Activated naive CD8-positive, alpha-beta T cell treated with anti-CD3 and anti-CD28 coated beads, Interleukin-2, amount 50 U/mL, for 24 hours (primary cell): Measurements from ENCODE around the gene TRIP6.
A peak's percentile ranks its signal among the peaks of the same experiment; 100 is the strongest.

Experiments
- ATAC-seq: fragments of 150-1000 bp; cut with Tn5 transposase; one replicate; pipeline ENCODE4 v1.10.0; 2021
- DNase-seq: peaks from one replicate; pipeline ENCODE4 v3.0.0; 2021
- H3K27ac Mint-ChIP-seq: one replicate; pipeline ENCODE4 v1.8.0; 2021; ENCODE audit warnings: mild to moderate bottlenecking, mixed read lengths
- H3K27me3 Mint-ChIP-seq: one replicate; pipeline ENCODE4 v1.8.0; 2021; ENCODE audit warnings: mixed read lengths
- H3K36me3 Mint-ChIP-seq: one replicate; pipeline ENCODE4 v1.8.0; 2021; ENCODE audit warnings: low read depth, mixed read lengths
- H3K4me1 Mint-ChIP-seq: one replicate; pipeline ENCODE4 v1.8.0; 2021; ENCODE audit warnings: mixed read lengths
- H3K4me3 Mint-ChIP-seq: one replicate; pipeline ENCODE4 v1.8.0; 2021; ENCODE audit warnings: mild to moderate bottlenecking, moderate library complexity, mixed read lengths
- H3K9me3 Mint-ChIP-seq: one replicate; pipeline ENCODE4 v1.8.0; 2021; ENCODE audit warnings: mixed read lengths

Gene TRIP6

DNA sequence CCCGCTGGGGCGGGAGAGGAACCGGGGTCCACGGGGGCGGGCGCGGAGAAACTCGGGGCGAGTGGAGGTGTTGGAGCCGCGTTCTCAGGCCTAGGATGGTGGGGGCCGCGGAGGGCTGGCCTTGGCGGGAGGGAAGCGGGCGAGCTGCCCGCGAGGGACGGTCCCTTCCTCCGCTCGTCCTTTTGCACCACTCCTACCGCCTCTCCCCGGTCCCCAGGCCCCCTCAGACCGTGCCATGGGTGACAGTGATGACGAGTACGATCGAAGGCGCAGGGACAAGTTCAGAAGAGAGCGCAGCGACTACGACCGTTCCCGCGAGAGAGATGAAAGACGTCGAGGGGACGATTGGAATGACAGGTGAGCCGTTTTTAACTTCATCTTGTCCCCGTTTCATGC lies 8.2 kb downstream of the TRIP6 start:
- Mint-ChIP-seq H3K27me3 (no peaks in the 10 kb centered on the region), H3K4me1 (peaks cover 56% of the 10 kb centered on the region), H3K36me3 (peaks cover 74% of the 10 kb centered on the region), H3K27ac (peak overlapping the region; percentile 97), H3K4me3 (peak overlapping the region; percentile 97), H3K9me3 (no peaks in the 10 kb centered on the region)
- peak; percentile 49 for DNase-seq
- peak; percentile 45 for ATAC-seq

DNA sequence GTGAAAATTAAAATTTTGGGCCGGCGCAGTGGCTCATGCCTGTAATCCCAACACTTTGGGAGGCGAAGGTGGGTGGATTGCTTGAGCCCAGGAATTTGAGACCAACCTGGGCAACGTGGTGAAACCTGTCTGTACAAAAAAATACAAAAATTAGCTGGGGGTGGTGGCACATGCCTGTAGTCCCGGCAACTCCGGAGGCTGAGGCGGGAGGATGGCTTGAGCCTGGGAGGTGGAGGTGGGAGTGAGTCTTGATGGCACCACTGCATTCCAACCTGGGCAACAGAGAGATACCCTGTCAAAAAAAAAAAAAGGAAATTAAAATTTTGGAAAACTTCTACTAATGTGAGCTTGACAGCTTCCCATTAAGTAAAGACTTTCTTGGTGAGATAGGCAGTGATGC lies 10.8 kb downstream of the TRIP6 start:
- no peak for ATAC-seq
- Mint-ChIP-seq H3K36me3 (peaks cover 81% of the 10 kb centered on the region), H3K27me3 (no peaks in the 10 kb centered on the region), H3K9me3 (no peaks in the 10 kb centered on the region), H3K27ac (peak overlapping the region; percentile 67), H3K4me1 (peaks cover 54% of the 10 kb centered on the region), H3K4me3 (peak overlapping the region; percentile 52)
- no peak for DNase-seq

DNA sequence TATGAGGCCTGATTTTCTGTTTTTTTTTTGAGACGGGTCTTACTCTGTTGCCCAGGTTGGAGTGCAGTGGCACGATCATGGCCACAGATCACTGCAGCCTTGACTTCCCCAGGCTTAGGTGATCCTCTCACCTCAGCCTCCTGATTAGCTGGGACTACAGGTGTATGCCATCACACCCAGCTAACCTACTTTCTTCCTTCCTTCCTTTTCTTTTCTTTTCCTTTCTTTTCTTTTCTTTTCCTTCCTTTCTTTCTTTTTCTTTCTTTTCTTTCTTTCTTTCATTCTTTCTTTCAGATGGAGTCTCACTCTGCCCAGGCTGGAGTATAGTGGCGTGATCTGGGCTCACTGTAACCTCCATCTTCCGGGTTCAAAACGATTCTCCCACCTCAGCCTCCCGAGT lies 11.5 kb downstream of the TRIP6 start:
- H3K4me3 Mint-ChIP-seq, result peak overlapping the region; percentile 22
- no peak for ATAC-seq
- peaks cover 56% of the 10 kb centered on the region for H3K4me1 Mint-ChIP-seq
- no peaks in the 10 kb centered on the region for H3K9me3 Mint-ChIP-seq
- no peaks in the 10 kb centered on the region for H3K27me3 Mint-ChIP-seq
- no peak overlapping the region for H3K27ac Mint-ChIP-seq
- no peak for DNase-seq
- peaks cover 81% of the 10 kb centered on the region for H3K36me3 Mint-ChIP-seq

DNA sequence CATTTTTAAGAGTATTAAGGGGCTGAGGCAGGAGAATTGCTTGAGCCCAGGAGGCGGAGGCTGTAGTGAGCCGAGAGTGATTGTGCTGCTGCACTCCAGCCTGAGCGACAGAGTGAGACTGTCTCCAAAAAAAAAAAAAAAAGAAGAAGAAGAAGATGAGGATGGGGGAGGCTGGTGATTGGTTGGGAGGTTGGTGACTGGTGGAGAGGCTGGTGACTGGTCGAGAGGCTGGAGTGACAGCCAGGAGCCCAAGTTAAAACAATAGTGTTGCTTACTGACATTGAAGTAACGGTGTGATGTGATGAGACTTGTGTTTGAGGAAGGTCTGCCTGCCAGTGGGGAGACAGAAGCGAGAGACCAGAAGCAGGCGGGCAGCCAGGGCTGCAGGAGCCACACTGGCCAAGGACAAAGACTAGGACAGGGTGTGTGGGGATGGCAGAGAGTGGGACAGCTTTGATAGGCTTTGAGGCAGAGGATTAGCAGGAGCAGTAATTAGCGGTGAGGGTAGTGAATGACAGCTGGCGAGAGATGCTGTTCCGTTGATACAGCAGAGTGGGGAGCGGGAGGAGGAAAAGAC lies 12.6 kb downstream of the TRIP6 start:
- peaks cover 78% of the 10 kb centered on the region for H3K36me3 Mint-ChIP-seq
- DNase-seq (no peak), ATAC-seq (no peak)
- no peaks in the 10 kb centered on the region for H3K9me3 Mint-ChIP-seq
- H3K4me1 Mint-ChIP-seq, result peaks cover 50% of the 10 kb centered on the region
- H3K27ac Mint-ChIP-seq, result peak overlapping the region; percentile 77
- H3K4me3 Mint-ChIP-seq, result no peak overlapping the region
- H3K27me3 Mint-ChIP-seq, result no peaks in the 10 kb centered on the region

- Mint-ChIP-seq H3K36me3 (peaks cover 77% of the 10 kb centered on the region), H3K4me1 (peaks cover 51% of the 10 kb centered on the region), H3K27ac (no peak overlapping the region), H3K9me3 (no peaks in the 10 kb centered on the region), H3K4me3 (no peak overlapping the region), H3K27me3 (no peaks in the 10 kb centered on the region)
- DNase-seq (no peak), ATAC-seq (no peak)
These were observed 13.5 kb downstream of the TRIP6 start for GRCh38 chr7:100880645-100881044.

- DNase-seq, result no peak
- peaks cover 80% of the 10 kb centered on the region for H3K36me3 Mint-ChIP-seq
- H3K27me3 Mint-ChIP-seq, result no peaks in the 10 kb centered on the region
- ATAC-seq, result no peak
- no peak overlapping the region for H3K4me3 Mint-ChIP-seq
- peaks cover 51% of the 10 kb centered on the region for H3K4me1 Mint-ChIP-seq
- no peak overlapping the region for H3K27ac Mint-ChIP-seq
- no peaks in the 10 kb centered on the region for H3K9me3 Mint-ChIP-seq
These were observed 13.9 kb downstream of the TRIP6 start for GRCh38 chr7:100881136-100881535.

DNA sequence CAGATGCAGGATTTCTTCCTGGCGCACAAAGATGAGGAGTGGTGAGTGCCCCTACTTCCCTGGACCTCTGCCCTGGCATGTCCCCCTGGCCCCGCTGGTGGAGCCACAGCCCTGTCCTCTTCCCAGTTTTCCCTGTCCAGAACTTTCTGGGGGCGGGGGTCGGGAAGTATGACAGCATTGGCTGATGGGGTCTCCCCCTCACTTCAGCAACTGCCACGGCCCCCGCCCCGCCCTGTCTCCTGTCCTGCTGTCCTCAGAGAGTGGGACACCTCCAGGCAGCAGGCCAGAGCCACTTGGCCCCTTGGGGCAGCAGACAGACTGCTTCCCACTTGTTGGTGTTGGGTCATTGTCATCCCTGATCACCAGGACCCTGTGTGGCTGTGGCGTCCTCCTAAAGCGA lies 15.0 kb downstream of the TRIP6 start:
- Mint-ChIP-seq H3K27ac (no peak overlapping the region), H3K4me1 (peaks cover 52% of the 10 kb centered on the region), H3K36me3 (peaks cover 81% of the 10 kb centered on the region), H3K4me3 (no peak overlapping the region), H3K9me3 (no peaks in the 10 kb centered on the region), H3K27me3 (no peaks in the 10 kb centered on the region)
- DNase-seq (no peak), ATAC-seq (no peak)

DNA sequence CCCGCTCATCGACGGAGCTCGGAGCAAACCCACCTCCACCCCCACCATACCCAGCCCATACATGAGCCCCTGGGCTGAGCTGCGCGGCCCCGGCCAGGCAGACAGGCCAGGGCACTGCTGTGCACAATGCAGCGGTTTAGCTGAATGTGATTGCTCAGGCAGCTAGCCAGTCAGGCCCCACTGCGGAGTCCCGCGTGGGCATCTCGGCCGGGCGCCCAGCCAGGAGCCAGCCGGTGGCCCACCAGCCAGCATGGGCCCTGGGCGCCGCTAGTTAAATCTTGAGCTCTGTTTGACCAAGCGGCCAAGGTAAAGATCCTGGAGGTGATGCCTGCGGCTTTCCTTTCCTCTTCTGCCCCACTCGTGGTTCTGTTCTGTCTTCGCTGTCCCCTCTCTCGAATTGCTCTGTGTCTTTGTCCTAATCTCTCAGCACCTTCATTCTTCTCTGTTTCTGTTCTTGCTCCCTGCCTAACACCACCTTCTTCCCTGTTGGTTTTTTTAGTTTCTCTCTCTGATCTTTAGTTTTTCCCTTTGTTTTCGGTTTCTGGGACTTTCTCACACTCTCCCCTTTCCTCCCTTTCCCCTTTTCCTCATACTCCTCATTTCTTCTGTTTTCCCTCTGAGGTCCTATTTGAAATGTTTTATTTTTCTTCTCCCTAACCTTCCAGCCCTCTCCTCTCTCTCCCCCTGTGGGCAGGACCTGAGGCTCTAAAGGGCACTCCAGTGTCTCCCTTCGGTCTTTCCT lies 15.8 kb downstream of the TRIP6 start:
- no peak for DNase-seq
- Mint-ChIP-seq H3K4me3 (no peak overlapping the region), H3K9me3 (no peaks in the 10 kb centered on the region), H3K27me3 (no peaks in the 10 kb centered on the region), H3K27ac (peak overlapping the region; percentile 71), H3K36me3 (peaks cover 84% of the 10 kb centered on the region), H3K4me1 (peaks cover 54% of the 10 kb centered on the region)
- no peak for ATAC-seq

- H3K9me3 Mint-ChIP-seq, result no peaks in the 10 kb centered on the region
- no peak for ATAC-seq
- H3K4me3 Mint-ChIP-seq, result peak overlapping the region; percentile 45
These were observed 17.7 kb downstream of the TRIP6 start for GRCh38 chr7:100884736-100885439.

GRCh38 chr7:100885440-100886141 lies 18.4 kb downstream of the TRIP6 start:
- H3K36me3 Mint-ChIP-seq, result peaks cover 67% of the 10 kb centered on the region
- DNase-seq, result no peak
- H3K4me3 Mint-ChIP-seq, result peak overlapping the region; percentile 1
- peaks cover 4% of the 10 kb centered on the region for H3K27me3 Mint-ChIP-seq
- ATAC-seq, result no peak
- H3K9me3 Mint-ChIP-seq, result no peaks in the 10 kb centered on the region
- peak overlapping the region; percentile 78 for H3K27ac Mint-ChIP-seq
- peaks cover 50% of the 10 kb centered on the region for H3K4me1 Mint-ChIP-seq

More at GRCh38 chr7:100884736-100885439, 17.7 kb downstream of the TRIP6 start:
- H3K4me1 Mint-ChIP-seq, result peaks cover 47% of the 10 kb centered on the region
- H3K27me3 Mint-ChIP-seq, result no peaks in the 10 kb centered on the region
- peak overlapping the region; percentile 83 for H3K27ac Mint-ChIP-seq
- H3K36me3 Mint-ChIP-seq, result peaks cover 72% of the 10 kb centered on the region
- no peak for DNase-seq

DNA sequence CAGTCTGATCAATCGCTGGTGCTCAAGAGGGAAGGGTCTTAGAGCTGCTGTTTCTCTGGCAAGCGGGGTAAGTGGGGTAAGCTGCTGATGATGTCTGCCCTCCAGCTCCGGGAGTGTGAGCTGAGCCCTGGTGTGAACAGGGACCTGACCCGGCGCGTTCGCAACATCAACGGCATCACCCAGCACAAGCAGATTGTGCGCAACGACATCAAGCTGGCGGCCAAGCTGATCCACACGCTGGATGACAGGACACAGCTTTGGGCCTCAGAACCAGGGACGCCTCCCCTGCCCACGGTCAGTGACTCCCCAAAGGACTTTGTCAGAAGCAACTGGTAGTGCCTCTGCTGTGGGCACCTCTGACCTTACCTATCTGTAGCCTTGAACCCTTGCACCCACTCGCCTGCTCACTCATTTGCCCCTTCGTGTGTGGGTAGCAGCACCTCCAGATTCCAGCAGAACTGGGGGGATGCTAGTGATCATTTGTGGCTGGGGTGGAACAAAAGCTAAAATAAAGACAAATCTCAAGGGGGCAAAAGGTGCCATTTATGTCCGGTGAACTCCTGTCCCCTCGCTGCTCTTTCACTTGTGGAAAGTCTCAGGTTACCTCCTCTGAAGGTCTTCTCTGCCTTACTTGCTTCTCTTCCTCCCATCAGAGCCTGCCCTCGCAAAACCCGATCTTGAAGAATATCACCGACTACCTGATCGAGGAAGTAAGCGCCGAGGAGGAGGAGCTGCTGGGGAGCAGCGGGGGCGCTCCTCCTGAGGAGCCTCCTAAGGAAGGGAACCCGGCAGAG lies 19.2 kb downstream of the TRIP6 start:
- H3K9me3 Mint-ChIP-seq, result no peaks in the 10 kb centered on the region
- peaks cover 62% of the 10 kb centered on the region for H3K36me3 Mint-ChIP-seq
- peak overlapping the region; percentile 82 for H3K4me3 Mint-ChIP-seq
- peak overlapping the region; percentile 89 for H3K27ac Mint-ChIP-seq
- H3K27me3 Mint-ChIP-seq, result peaks cover 7% of the 10 kb centered on the region
- no peak for ATAC-seq
- peaks cover 53% of the 10 kb centered on the region for H3K4me1 Mint-ChIP-seq
- DNase-seq, result no peak

DNA sequence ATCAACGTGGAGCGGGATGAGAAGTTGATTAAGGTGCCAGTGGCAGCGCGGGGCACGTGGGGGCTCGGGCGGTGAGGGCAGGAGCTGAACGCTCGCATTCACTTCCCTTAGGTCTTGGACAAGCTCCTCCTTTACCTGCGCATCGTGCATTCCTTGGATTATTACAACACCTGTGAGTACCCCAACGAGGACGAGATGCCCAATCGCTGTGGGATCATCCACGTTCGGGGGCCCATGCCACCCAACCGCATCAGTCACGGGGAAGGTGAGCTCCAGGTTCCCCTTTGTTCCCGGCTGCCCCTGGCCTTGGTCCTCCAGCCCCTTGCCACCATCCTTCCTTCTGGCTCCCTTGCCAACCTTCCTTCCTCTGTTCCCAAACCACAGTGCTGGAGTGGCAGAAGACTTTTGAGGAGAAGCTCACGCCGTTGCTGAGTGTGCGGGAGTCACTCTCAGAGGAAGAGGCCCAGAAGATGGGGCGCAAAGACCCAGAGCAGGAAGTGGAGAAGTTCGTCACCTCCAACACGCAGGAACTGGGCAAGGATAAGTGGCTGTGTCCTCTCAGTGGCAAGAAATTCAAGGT lies 19.8 kb downstream of the TRIP6 start:
- Mint-ChIP-seq H3K27ac (peak overlapping the region; percentile 89), H3K4me1 (peaks cover 57% of the 10 kb centered on the region), H3K4me3 (peak overlapping the region; percentile 82), H3K27me3 (peaks cover 14% of the 10 kb centered on the region), H3K36me3 (peaks cover 56% of the 10 kb centered on the region), H3K9me3 (no peaks in the 10 kb centered on the region)
- DNase-seq, result no peak
- ATAC-seq, result no peak

DNA sequence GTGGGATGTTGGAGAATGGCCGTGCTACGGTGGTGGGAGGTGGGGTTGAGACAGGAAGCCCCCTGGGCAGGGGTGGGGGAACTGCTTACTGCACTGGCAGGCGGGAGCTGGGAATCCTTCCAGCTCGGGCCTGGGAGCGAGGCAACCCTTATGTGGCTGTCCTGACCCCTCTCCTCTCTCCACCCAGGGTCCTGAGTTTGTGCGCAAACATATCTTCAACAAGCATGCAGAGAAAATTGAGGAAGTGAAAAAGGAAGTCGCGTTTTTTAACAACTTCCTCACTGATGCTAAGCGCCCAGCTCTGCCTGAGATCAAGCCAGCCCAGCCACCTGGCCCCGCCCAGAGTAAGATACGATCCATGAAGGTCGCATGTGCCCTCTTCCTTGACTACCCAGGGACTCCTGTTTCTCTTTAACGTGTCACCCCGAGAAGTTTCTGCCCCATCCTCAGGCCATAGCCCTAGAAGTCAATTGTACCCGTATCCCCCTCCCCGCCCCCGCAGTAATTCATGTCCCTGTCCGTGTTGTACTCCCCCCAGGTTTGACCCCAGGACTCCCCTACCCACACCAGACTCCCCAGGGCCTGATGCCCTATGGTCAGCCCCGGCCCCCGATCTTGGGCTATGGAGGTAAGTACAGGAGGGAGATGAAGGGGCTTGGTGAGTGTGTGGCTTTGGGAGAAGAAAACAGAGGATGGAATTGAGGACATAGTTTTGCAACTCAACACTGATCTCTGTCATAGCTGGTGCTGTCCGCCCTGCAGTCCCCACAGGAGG lies 20.5 kb downstream of the TRIP6 start:
- Mint-ChIP-seq H3K4me3 (peak overlapping the region; percentile 82), H3K9me3 (no peaks in the 10 kb centered on the region), H3K27ac (peak overlapping the region; percentile 89), H3K4me1 (peaks cover 57% of the 10 kb centered on the region), H3K36me3 (peaks cover 52% of the 10 kb centered on the region), H3K27me3 (peaks cover 20% of the 10 kb centered on the region)
- ATAC-seq (peak; percentile 31), DNase-seq (peak; percentile 60)
